Activated T-helper 1 cell treated with anti-CD3 and anti-CD28 coated beads, Interleukin-2, amount 50 U/mL, for 16 hours (primary cell): ENCODE data around the gene CCAR1.
"Not testable (repeated sequence)": the region's sequence is repeated elsewhere in the genome, so short reads cannot be mapped to it uniquely, and the experiment has no call there.

ENCODE experiments used
- DNase-seq, 2 donors: peaks; one replicate each; pipeline ENCODE4 v3.0.0-alpha.2; 2020; ENCODE audit warnings: low read depth in 1 of 2, low spot score in 1 of 2

Gene CCAR1

DNA sequence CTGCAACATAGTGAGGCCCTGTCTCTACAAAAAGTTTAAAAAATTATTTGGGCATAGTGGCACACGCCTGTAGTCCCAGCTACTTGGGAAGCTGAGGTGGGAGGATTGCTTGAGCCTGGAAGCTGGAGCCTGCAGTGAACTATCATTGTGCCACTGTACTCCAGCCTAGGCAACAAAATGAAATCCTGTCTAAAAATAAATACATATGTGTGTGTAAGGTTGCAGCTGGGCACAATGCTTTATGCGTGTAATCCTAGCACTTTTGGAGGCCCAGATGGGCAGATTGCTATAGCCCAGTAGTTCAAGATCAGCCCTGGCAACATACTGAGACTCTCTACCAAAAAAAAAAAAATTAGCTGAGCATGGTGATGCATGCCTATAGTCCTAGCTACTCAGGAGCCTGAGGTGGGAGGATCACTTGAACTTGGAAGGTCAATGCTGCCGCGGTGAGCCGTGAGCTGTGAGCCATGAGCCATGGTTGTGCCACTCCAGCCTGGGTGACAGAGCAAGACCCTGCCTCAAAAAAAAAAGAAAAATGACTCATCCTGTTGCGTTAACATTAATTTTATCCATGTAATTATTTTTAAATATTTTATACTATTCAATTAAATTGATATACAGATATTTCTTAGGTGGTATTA, 38.3 kb downstream of the CCAR1 start:
- no peak for DNase-seq

GRCh38 chr10:68759967-68760366, 38.9 kb downstream of the CCAR1 start:
- no peak for DNase-seq

DNA sequence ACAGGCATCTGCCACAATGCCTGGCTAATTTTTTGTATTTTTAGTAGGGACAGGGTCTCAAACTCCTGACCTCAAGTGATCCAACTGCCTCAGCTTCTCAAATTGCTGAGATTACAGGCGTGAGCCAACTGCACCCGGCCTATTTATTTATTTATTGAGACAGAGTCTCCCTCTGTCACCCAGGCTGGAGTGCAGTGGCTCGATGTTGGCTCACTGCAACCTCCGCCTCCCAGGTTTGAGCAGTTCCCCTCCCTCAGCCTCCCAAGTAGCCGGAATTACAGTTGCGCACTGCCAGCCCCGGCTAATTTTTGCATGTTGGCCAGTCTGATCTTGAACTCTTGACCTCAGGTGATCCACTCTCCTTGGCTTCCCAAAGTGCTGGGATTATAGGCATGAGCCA, 46.4 kb downstream of the CCAR1 start:
- DNase-seq = not testable (repeated sequence)

DNA sequence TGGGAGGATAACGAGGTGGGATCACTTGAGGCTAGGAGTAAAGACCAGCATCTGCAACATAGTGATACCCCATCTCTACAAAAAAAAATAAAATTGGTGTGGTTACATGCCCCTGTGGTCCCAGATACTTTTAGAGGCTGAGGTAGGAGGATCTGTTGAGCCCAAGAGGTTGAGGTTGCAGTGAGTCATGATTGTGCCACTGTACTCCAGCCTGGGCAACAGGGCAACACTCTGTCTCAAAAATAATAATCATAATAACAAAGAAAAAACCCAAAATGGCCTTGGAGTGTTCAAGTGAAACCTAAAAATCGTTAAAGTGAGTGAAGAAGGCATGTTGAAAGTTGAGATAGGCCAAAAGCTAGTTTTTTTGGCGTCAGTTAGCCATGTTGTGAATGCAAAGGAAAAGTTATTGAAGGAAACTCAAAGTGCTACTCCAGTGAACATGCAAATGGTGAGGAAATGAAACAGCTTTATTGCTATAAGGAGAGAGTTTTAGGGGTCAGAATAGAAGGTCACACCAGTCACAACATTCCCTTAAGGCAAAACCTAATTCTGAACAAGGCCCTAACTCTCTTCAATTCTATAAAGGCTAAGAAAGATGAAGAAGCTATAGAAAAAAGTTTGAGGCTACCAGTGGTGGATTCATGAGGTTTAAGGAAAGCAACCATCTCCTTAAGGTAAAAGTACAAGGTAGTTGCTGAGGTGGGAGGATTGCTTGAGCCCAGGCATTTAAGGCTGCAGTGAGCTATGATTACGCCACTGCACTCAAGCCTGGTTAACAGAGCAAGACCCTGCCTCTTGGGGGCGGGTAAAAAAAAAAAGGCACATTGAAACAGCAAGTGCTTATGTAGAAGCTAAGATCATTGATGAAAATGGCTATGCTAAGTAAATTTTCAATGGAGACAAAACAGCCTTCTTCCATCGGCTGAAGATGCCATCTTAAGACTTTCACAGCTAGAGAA, 60.9 kb downstream of the CCAR1 start:
- DNase-seq = no peak

GRCh38 chr10:68784476-68784875, 63.4 kb downstream of the CCAR1 start:
- DNase-seq = no peak

DNA sequence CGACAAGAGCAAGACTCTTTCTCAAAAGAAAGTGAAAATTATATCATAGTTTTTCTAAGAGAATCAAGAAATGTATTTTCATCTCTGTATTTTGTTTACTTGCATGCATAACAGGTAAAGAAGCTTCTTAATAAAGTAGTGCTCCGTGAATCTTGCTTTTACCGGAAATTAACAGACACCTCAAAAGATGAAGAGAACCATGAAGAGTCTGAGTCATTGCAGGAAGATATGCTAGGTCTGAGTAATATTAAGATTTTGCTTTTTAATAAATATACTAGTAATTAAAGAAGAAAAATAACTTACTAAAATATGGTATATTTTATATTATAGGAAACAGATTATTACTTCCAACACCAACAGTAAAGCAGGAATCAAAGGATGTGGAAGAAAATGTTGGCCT, 66.8 kb downstream of the CCAR1 start:
- no peak for DNase-seq

GRCh38 chr10:68790476-68790875, 69.4 kb downstream of the CCAR1 start:
- no peak for DNase-seq

DNA sequence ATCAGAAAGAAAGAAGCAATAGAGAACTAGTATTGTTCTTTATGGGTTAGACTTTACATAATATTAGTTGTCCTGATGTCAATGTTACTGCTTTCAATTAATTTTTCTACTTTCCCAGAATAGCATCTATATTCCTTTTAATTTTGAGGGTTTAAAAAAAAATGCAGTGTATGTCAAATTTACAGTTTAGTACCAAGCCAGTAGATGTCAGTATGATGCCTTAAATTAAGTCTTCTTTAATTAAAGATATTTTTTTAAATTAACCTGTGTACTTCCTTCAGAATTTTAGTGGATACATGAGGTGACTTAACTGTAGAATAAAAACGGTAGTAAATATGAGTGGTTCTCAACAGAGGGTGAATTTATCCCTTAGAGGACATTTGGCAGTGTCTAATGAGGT, 71.1 kb downstream of the CCAR1 start:
- DNase-seq = no peak

DNA sequence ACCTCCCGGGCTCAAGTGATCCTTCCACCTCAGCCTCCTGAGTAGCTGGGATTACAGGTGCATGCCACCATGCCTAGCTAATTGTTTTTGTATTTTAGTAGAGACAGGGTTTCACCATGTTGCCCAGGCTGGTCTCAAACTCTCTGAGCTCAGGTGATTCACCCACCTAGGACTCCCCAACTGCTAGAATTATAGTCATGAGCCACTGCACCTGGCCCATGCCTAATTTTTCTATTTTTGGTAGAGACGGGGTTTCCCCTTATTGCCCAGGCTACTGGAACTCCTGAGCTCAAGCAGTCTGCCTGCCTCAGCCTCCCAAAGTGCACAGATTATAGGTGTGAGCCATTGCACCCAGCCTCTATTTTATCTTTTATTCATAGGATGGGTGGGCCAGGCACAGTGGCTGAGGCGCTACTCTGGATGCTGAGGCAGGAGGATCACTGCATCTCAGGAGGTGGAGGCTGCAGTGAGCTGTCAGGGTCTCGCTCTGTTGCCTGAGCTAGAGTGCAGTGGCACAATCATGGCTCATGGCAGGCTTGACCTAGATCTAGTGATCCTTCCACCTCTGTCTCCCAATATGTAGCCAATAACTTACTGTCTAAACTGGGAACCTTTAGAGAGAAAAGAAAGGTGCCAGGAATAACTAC, 75.0 kb downstream of the CCAR1 start:
- no peak for DNase-seq

GRCh38 chr10:68796605-68797004, 75.6 kb downstream of the CCAR1 start:
- DNase-seq = no peak

DNA sequence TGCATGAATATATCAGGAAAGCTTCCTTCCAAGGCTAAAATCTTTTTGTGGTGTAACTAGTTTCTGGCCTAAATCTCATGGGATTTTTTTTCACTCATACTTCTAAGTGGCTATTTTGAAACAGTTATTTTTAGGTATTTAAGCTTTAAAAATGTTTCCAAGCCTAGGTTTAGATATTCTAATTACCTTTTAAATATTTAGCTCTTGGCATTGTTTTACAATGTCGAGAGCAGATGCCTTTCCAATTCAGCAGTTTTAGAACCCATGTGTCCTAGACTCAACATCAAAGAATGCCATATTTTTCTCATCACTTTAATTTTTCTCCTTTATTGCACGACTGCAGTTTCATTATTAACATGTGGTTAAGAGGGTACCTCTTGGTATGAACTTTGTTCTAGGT, 79.2 kb downstream of the CCAR1 start:
- no peak for DNase-seq

DNA sequence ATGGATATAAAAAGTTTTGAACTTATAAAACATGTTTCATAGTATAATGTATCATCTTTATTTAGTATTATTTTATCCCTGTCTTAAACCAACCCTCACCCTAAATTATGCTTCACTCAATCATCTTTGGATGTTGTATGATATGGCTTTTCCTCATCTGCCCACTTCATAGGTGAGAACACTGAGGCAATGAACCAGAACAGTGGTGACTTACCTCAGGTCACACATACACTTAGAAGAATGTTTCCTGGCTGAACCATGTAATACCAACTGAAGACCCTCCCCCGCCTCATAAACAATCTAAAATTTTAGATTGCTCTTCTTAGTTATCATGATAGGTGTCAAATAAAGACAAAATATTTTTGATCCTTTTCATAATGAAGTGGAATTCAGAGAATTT, 83.7 kb downstream of the CCAR1 start:
- DNase-seq = no peak

- not testable (repeated sequence) for DNase-seq
Measured at GRCh38 chr10:68810830-68811229, 89.8 kb downstream of the CCAR1 start.

GRCh38 chr10:68811314-68812009, 90.4 kb downstream of the CCAR1 start:
- no peak for DNase-seq

DNA sequence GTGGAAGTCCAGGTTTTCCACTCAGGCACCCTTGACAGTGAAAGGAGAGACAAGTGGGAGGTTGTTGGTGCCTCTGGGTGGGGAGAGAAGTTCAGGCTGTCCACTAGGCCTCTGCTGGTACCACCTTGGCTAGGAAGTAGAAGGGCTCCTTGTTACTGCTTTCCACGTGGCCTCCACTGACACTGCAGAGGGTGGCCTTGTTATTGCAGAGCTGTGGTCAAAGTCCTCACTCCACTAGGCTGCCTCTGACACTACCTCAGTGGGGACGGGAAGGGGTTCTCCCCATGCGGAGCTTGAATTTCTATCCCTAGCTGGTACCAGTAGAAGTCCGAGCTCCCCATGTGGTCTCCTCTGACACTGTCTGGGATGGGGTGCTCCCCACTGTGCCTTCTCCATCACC, 91.4 kb downstream of the CCAR1 start:
- DNase-seq = no peak

DNA sequence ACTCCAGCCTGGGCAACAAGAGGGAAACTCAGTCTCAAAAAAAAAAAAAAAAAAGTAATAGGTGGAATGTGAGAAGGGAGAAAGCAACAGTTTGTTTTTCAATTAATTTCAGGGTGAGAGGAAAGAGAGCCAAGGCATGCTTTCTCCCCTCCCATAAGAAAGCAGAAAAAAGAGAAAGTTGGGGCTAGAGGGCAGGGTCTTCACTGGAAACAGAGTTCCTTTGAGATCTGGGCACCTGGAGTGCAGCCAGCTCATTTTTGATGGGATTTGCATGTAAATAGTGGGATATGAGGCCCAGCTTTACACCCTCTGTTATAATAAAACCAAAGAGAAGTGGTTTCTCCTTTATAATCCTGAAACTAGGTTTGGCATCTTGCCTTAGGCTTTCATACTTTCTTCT, 92.5 kb downstream of the CCAR1 start:
- DNase-seq = no peak

DNA sequence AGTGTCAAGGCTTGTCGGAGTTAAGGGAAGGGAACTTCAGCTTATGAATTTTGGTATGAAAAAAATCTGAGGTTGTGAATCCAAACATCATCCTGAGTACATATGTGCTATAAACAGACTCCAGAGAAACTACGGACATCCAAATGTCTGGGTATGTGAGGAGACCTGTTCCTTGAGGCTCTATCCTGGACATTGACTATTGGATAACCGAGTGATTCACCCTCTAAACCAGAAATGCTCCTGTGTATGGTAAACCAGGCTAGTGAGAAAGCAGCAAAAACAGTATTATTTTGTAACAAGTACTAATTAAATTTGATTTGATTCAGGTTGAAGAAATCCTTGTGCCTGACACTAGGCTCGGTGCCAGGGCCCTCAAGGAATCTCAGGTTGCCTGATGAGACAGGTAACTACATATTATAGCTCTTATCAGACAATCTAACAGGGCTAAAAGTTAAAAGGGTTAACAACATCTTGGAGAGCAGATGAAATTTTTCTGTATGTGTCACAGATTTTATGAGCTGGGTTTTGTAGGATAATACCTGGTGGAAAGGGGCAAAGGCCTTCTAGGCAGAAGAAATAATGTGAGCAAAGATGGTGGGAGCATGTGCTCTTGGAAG, 95.9 kb downstream of the CCAR1 start:
- DNase-seq = no peak

GRCh38 chr10:68820359-68820758, 99.3 kb downstream of the CCAR1 start:
- DNase-seq = not testable (repeated sequence)

DNA sequence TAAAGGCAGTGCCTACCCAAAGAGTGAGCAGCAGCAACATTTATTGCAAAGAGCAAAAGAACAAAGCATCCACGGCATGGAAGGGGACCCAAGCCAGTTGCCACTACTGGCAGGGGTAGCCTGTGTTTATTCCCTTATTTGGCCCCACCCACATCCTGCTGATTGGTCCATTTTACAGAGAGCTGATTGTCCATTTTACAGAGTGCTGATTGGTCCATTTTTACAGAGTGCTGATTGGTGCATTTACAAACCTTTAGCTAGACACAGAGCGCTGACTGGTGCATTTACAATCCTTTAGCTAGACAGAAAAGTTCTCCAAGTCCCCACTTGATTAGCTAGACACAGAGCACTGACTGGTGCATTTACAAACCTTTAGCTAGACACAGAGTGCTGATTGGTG, 101.6 kb downstream of the CCAR1 start:
- DNase-seq = not testable (repeated sequence)

GRCh38 chr10:68826764-68827591, 105.9 kb downstream of the CCAR1 start, which contains the start of gene STOX1:
Gene STOX1 (plus strand): TSS chr10:68827531. CDS start chr10:68827624, 93 bp downstream.
- peak; percentile 4 to 28 for DNase-seq
